ENCODE results near the gene MICAL1.

DNA sequence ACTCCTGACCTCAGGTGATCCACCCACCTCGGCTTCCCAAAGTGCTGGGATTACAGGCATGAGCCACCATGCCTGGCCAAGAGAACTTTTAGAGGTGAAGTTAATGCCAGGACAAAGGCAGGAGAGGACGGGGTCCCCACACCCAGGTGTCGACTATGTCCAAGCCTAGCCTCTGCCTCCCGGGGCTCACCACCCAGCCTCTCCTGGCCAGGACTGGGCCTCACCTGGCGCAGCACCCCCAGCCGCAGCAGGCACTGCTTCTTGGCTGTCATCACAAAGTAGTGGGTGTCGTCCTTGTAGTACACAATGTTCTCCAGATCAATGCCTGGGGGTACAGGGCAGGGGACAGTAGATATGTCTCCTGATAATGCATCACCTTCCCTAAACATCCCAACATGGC lies 4.2 kb downstream of the MICAL1 start:
- TF ChIP-seq, protein P1, sequence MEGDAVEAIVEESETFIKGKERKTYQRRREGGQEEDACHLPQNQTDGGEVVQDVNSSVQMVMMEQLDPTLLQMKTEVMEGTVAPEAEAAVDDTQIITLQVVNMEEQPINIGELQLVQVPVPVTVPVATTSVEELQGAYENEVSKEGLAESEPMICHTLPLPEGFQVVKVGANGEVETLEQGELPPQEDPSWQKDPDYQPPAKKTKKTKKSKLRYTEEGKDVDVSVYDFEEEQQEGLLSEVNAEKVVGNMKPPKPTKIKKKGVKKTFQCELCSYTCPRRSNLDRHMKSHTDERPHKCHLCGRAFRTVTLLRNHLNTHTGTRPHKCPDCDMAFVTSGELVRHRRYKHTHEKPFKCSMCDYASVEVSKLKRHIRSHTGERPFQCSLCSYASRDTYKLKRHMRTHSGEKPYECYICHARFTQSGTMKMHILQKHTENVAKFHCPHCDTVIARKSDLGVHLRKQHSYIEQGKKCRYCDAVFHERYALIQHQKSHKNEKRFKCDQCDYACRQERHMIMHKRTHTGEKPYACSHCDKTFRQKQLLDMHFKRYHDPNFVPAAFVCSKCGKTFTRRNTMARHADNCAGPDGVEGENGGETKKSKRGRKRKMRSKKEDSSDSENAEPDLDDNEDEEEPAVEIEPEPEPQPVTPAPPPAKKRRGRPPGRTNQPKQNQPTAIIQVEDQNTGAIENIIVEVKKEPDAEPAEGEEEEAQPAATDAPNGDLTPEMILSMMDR (IDR thresholded peaks at IDR 0.05; ENCODE audit: low read length), result no peak
- TF ChIP-seq EZH2 (optimal IDR thresholded peaks at IDR 0.05; ENCODE audit: low read depth, low read length), result no peak

Measured in MM.1S (cell line).